NCI-H524 treated with DMSO at 0.1 percent for 48 hours (cell line): Measurements from ENCODE around the gene KIAA1958.

ENCODE experiments used
- DNase-seq: peaks from one replicate; lab custom pipeline; 2025; lab: John Stamatoyannopoulos, UW

The KIAA1958 gene

GRCh38 chr9:112601636-112602035, 115.0 kb downstream of the KIAA1958 start:
- DNase-seq: no peak

GRCh38 chr9:112604790-112605189, 118.2 kb downstream of the KIAA1958 start:
- DNase-seq: no peak

DNA sequence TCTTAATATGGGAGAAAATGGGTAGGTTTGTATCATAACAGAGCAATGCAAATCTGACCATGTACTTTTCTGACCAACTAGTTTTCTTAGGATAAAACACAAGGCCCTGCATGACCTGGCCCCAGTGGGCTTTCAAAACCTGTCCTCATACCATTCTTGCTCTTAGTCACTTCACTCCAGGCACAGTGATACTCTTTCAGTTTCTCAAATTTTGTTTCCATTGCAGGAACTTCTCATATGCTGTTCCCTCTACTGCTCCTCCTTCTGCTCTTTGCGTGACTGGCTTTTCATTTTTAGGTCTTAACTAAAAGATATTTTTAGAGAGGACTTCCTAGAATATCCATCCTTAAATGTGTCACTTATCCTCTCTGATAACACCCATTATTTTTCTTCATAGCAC, 118.9 kb downstream of the KIAA1958 start:
- DNase-seq: no peak

DNA sequence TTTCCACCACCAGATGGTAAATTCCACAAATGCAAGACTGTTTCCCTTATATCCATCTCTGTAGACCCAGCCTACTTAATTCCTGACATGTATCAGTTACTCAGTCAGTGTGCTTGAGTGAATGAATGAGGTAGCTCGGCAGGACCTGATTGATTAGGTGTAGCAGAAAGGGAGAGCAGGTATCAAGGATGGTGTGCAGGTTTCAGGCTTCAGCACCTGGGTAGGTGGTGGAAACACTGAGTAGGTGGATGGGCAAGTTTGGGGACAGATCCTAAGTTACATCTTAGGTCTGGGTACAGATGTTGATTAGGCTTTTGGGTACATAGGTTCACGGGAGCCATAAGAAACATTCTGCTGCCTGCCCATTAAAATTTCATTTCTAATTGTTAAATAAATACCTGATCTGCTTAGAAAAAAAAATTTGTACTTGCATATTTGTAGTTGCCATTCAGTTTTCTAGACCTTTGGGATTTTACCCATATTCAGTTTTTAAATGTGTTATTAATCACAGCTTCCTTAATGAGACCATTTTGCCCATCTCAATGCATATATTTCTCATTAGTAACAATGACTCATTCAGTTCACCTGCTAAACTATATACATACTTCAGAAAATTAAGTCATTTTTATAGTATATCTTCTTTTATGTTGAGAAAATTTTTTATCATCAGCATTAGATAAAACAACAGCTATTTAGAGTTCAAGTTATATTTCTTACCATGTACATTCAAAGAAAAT, 119.5 kb downstream of the KIAA1958 start:
- DNase-seq: no peak

DNA sequence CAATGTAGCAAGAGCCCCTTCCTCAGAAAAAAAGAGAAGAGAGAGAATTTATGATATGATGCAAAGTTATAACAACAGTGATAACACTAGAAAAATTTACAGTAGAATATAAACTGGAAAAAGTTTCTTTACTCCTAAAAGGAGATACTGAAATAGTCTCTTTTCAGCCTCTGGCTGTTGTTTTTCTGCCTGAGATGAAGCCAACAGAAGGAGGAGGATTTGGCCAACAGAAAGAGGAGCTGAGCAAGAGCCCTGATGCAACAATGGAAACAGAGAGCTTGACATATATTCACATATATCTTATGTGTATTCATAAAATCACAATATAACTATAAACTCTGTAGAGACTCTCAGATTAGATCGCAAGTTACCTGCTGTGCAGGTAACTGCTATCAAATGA, 122.2 kb downstream of the KIAA1958 start:
- no peak for DNase-seq

GRCh38 chr9:112615584-112616266, 129.1 kb downstream of the KIAA1958 start:
- DNase-seq: no peak

GRCh38 chr9:112617371-112617770, 130.7 kb downstream of the KIAA1958 start:
- DNase-seq: no peak

- DNase-seq: no peak
Observed at GRCh38 chr9:112618385-112619009, 131.9 kb downstream of the KIAA1958 start.

- DNase-seq: no peak
Observed at GRCh38 chr9:112620388-112620787, 133.8 kb downstream of the KIAA1958 start.

DNA sequence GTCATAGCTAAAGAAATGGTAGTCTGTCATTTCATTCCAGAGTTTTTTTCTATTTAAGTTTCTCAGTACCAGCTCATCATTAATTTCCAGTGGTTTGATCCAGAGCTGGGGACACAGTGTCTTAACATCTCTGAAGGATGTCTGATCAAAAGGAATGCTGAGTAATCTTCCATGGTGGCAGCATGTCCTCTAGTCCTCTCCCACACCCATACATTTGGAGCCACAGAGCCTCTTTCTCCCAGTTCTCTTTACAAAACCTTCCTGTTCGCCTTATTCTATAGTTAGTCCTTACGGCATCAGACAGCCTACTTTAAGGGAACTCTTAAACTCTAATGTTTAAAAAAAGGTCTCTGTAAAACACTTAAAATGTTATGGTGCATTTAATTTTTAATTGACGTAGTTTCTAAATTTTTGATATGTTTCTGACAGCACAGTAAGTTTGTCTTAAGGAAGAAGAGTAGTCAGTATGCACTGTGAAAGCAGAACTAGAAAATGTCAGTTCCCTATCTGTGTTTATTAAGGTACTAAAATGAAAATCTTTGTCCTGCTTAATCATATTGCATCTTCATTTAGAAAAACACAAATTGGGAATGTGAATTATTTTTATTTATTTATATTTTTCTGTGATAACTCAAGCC, 134.5 kb downstream of the KIAA1958 start:
- no peak for DNase-seq

- no peak for DNase-seq
Observed at GRCh38 chr9:112623198-112623597, 136.6 kb downstream of the KIAA1958 start.

DNA sequence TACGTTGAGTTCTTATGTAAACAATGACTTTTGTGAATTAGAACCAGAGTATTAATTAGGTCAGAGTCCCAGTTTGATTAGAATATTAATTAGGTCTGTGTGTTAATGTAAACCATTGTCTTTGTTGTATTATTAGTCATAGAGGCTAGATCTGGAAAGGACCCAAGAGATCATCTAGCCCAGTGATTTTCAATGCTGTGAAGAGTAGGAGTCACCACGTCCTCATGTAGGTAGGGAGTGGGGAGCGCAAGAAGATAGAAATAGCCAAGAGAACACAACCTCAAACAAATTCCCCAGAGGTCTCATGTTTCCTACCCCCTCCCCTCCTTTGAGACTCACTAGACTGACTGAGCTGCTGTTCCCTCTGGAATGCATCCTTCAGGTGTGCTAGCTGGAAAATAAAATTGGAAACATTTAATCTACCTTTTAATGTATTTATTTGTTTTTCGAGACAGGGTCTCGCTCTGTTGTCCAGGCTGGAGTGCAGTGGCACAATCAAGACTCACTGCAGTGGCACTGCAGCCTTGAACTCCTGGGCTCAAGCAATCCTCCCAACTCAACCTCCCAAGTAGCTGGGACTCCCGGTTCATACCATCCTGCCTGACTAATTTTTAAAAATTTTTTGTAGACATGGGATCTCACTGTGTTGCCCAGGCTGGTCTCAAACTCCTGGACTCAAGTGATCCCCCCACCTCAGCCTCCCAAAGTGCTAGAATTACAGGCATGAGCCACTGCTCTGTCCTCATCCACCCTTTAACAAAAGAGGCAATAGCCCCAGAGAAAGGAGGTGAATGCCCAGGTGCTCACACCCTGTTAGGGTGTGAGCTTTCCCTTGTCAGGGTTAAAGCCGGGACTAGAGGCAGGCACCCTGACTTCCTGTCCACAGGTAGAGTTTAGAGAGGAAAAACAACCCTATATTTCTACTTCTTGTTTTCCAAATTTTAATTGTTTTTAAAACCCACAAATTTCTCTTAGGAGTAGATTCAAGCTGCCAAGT, 138.4 kb downstream of the KIAA1958 start:
- DNase-seq: no peak

- no peak for DNase-seq
Observed at GRCh38 chr9:112629671-112630485, 143.3 kb downstream of the KIAA1958 start.

DNA sequence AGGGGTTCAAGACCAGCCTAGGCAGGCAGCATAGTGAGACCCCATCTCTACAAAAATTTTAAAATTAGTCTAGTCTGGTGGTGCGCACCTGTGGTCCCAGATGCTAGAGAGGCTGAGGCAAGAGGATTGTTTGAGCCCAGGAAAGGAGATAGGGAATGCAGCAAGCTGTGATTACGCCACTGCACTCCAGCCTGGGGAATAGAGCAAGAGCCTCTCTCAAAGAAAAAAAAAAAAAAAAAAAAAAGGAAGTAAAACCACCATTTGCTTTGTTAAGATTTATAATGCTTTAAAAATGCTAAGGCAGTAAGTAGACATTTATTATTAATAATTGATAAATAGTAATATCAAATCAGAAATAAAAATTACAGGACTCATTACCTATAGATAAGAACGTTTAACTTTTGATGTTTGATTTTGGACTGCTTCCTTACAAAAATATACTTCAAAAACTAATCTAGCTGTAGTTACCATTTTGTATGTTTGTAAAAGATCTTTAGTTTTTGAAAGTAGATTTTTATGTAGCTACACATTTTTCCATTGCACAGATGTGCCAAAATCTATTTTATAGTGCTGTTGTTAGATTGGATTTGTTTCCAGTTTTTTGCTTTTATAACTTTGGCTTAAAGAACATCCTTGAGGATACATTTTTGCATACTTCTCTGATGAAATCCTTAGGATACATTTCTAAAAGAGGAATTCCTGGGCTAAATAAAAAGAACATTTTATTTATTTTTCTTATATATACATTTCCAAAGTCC, 144.9 kb downstream of the KIAA1958 start:
- no peak for DNase-seq

DNA sequence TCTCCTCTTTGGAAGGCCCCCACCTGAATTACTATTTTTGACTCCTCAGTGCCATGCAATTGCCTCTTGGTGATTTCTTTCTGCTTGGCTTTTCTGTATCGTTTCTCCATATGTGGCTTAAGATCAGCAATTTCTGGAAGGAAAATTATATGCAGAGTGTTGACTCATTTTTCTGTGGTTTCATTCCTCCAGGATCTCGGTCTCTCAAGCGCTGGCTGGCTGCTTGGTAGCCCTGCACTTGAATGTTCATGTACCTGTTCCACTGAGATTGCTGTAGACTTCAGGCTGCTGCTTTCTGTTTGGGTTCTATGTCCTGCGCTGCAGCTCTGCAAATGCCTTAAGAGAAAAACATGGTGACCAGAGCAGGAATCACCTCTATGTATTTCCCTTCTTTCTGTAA, 153.7 kb downstream of the KIAA1958 start:
- DNase-seq: no peak

DNA sequence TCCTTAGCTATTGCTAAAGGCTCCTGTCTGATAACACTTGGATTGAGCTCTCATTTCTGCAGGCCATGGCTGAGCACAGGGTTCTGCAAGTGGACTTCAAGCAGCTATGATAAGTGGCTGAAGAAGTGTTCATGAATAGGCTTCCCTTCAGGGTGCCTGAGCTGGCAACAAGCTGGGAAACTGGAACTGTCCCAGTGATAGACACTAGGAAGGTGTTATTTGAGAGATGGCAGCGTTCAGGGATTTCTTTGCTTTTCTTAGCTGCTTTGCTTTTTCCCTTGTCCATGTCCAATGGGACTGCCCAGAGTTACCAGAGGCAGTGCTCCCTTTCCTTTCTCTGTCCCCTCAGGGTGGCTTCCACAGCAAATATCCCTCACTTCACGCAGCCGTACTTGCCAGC, 155.5 kb downstream of the KIAA1958 start:
- DNase-seq: no peak

- DNase-seq: no peak
Observed at GRCh38 chr9:112647596-112647995, 161.0 kb downstream of the KIAA1958 start.

- no peak for DNase-seq
Observed at GRCh38 chr9:112648624-112649023, 162.0 kb downstream of the KIAA1958 start.

DNA sequence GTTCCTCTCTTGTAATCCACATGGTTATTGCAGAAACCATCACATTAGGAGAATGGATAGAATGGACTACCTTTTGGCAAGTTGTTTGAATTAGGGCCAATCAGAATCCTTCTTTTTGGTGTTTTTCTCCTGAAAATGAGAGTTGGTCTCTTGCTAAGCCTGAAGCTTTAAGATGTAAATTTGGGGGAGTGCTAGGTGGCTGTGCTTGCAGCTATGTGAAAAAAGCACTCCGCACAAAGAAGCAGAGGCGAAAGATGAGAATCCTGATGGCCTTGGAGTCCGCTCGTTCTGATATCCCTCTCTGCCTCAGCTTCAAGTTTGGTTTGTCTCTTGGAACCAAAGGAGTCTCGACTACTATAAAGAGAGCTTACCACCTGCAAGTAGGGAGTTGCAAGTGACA, 167.7 kb downstream of the KIAA1958 start:
- no peak for DNase-seq

DNA sequence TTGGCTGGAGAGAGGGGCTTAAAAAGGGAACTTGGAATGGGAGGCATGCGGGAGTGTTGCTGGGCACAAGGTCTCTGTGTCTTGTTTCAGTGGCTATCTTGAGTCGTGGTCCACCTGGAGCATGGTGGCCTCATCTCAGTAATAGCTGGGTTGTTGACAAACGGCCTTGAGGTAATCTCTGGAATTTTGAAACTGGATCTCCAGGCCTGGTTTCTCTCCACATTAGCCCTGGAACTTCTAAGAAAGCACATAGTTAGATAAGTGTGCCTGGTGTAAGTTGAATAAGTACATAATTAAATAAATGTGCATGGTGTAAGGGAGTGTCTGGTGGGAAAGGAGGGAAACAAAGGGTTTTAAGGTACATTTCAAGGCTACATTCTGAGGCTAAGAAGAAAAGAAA, 169.0 kb downstream of the KIAA1958 start:
- no peak for DNase-seq
